ENCODE measurements around the gene PSMD1. TPM values are rescaled to one million over a fixed set of nuclear protein-coding genes. Genes with fewer than 3 reads are reported as not detected.
A peak's percentile ranks its signal among the peaks of the same experiment; 100 is the strongest.

The PSMD1 gene
- polyA plus RNA-seq (2013, experiment 1 of 2), result 136 TPM
- 135 TPM for polyA plus RNA-seq (2013, experiment 2 of 2)

DNA sequence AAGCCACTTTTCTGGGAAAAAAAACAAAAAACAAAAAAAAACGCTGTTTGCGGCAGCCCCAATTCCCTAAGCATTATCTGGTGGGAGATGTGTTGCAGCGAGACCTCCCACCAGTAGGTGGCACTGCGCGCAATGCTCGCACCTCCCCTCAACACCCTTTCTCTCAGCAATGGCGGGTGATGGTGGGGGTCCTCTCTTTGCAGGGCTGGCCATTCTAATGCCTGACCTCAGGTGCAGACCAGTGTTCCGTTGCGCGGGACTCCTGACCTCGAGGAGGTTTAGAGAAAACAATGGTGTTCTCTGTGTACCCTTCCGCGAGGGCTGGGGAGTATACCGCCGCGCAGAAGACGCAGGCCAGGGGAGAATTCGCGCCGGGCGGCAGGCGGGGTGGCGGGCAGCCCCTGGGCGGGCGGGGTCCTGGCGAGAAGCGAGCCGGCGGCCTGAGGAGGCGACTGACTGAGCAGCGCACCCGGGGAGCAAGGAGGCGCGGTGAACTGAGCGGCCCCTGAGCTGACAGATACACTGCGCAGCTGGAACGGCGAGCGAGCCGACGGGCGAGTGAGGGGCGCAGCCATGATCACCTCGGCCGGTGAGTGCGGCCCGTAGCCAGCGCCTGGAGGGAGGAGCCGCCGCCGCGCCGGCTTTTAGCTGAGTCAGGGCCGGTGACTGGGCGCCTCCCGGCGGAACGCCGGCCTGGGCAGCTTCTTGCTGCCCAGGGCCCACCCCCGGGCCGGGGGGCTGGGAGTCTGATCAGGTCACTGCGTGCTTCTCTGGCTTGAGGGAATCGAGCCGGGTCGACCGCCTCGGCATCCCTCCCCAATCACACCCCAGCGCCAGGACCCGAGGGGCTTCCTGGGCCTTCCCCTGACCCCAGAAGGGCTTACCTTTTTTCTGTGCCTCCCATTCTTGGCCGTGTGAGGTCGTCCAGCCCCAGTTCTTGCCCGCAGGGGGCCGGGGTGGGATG lies at the start of gene PSMD1:
PSMD1 (plus strand) TSS at position 415 of the 964 bp plus-strand sequence; CDS start at position 574, 159 bp downstream.
- peak within 1 kb of the TSS; percentile 99 for H3K9ac ChIP-seq (ENCODE audit: low read depth, low read length)
- WGBS, result under 1% methylated on average over 73 of the region's 73 CpGs
- no peaks in the 10 kb centered on the region for H3K9me3 ChIP-seq (ENCODE audit: insufficient read depth, low read depth, low read length)
- peaks cover 12% of the 10 kb centered on the region; the same call in 1 of the 2 replicates for H3K4me1 ChIP-seq (ENCODE audit: insufficient read depth, low read length)
- peak within 1 kb of the TSS; percentile 96 for H3K27ac ChIP-seq (ENCODE audit: low read depth, low read length)
- peak within 1 kb of the TSS; percentile 94 for H3K4me3 ChIP-seq (ENCODE audit: low read length)
- H3K36me3 ChIP-seq (ENCODE audit: insufficient read depth, low read length), result peaks cover 11% of the 10 kb centered on the region
- peaks cover 25% of the 10 kb centered on the region for H3K27me3 ChIP-seq (ENCODE audit: insufficient read depth, low read length)

DNA sequence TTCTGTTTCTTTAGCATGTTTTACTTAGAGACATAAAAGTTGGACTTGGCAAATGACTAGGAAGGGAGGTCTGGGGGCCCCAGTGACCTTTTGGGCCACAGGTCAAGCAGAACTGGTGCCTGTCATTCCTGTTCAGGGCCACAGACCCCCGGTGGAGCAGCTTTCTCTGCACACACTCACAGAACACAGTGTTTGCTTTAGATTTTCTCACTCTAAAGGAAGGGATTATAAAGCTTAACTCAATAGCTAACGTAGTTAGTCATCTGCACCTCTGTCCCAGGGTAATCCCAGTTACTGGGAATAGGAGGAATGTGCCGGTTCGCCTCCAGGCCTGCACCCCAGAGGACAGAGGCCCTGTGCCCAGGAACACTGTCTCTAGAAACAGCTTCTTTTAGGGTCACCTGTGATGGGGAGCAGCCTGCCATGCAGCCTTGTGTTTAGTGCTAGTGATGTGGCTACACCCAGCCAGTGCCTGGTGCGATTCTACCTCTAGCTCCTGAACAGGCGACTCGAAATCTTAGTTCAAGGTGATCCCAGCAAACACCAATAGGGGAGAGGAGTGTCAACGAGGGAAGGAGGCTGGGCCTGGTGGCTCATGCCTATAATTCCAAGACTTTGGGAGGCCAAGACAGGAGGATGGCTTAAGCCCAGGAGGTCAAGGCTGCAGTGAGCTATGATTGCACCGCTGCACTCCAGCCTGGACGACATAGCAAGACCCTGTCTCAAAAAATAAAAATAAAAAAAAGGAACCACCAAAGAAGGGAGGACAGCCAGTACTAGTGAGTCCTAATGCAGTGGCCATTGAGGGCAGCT lies 49.2 kb upstream of the PSMD1 start:
- Histone ChIP-seq H3K9me3 (ENCODE audit: insufficient read depth, low read depth, low read length) (no peaks in the 10 kb centered on the region), H3K9ac (ENCODE audit: low read depth, low read length) (no peak overlapping the region), H3K4me3 (ENCODE audit: low read length) (no peak overlapping the region), H3K4me1 (ENCODE audit: insufficient read depth, low read length) (no peaks in the 10 kb centered on the region), H3K36me3 (ENCODE audit: insufficient read depth, low read length) (no peaks in the 10 kb centered on the region), H3K27me3 (ENCODE audit: insufficient read depth, low read length) (0 out of 2 replicates have a peak, but pooled peaks cover 7% of the 10 kb centered on the region), H3K27ac (ENCODE audit: low read depth, low read length) (no peak overlapping the region)
- 86% methylated on average over 10 of the region's 10 CpGs for WGBS

DNA sequence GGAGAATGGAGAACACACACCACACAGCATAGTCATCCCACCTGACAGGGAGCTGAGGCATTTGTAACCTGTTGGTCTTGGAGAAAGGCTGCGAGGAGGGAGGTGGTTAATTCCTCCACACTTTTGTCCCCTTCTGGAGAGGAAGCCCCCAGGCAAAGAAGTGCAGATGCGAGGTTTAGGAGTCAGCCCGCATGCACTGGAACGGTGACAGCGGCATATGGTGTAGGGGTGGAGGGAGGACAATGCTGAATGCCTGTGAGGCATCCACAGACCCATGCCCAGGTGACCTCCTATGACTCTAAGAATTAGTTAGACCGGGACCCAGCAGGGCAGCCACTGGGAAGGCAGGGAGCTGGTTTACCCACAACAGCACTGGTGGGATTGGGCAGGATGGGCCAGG lies 48.5 kb upstream of the PSMD1 start:
- H3K4me3 ChIP-seq (ENCODE audit: low read length), result no peak overlapping the region
- H3K9ac ChIP-seq (ENCODE audit: low read depth, low read length), result no peak overlapping the region
- 0 out of 2 replicates have a peak, but pooled peaks cover 4% of the 10 kb centered on the region for H3K27me3 ChIP-seq (ENCODE audit: insufficient read depth, low read length)
- no peak overlapping the region for H3K27ac ChIP-seq (ENCODE audit: low read depth, low read length)
- no peaks in the 10 kb centered on the region for H3K36me3 ChIP-seq (ENCODE audit: insufficient read depth, low read length)
- no peaks in the 10 kb centered on the region for H3K4me1 ChIP-seq (ENCODE audit: insufficient read depth, low read length)
- H3K9me3 ChIP-seq (ENCODE audit: insufficient read depth, low read depth, low read length), result no peaks in the 10 kb centered on the region
- WGBS, result 95% methylated on average over 6 of the region's 6 CpGs

DNA sequence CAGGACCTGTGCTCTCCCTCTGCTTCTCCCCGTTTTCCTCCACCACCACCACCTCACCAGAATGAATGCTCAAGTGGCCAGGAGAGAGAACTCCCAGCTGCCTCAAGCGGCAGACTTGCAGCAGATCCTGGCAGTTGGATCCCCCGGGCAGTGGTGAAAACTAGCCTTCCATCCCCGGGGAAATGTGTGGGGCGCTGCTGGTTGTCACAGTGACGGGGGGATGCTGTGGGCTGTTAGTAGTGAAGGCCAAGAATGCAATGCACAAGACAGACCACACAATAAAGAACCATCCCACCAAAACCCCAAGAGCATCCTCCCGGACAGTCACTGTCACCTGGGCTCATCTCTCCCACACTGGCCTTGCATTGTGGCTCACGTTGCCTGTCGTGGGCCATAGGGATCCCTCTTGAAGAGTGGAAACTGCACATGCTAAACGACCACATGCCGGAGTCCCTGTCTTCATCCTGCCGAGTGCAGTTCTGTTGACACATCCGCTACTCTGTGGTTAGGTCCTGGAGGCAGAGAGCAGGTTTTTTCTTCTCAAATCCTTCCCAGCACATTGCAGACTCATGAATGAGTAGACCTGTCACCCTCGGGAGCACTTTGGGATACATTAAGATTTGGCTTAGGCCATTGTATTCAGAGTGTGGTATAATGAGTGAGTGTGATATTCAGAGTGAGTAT lies 47.3 kb upstream of the PSMD1 start:
- H3K27ac ChIP-seq (ENCODE audit: low read depth, low read length), result no peak overlapping the region
- no peaks in the 10 kb centered on the region for H3K27me3 ChIP-seq (ENCODE audit: insufficient read depth, low read length)
- H3K4me1 ChIP-seq (ENCODE audit: insufficient read depth, low read length), result no peaks in the 10 kb centered on the region
- H3K36me3 ChIP-seq (ENCODE audit: insufficient read depth, low read length), result no peaks in the 10 kb centered on the region
- no peak overlapping the region for H3K9ac ChIP-seq (ENCODE audit: low read depth, low read length)
- H3K9me3 ChIP-seq (ENCODE audit: insufficient read depth, low read depth, low read length), result no peaks in the 10 kb centered on the region
- no peak overlapping the region for H3K4me3 ChIP-seq (ENCODE audit: low read length)
- WGBS, result 88% methylated on average over 14 of the region's 14 CpGs

DNA sequence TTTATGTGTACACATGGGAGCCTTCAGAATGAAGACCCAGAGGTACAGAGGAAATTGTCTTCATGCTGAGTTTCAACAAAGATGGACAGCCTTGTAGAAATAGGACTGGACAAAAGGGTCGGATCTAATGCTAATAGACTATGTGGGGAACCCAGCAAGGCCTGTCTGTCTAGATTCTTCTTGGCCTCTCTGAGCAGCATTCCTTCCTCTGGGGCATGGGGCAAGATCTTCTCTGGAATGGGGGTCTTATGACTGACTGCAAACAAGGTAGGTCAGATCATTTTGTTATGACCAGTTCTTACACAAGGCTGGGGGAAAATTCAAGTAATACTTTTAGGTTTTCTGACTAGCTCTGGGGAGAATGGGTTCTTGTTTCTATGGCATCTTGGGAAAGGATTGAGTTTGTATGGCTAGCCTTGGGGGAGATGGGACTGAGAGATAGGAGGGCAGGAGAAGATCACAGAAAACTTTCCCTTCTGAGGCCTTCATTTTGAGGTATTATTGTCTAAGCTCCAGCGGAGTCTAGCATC lies 46.4 kb upstream of the PSMD1 start:
- no peaks in the 10 kb centered on the region for H3K27me3 ChIP-seq (ENCODE audit: insufficient read depth, low read length)
- WGBS, result 69% methylated on average over 2 of the region's 2 CpGs
- no peaks in the 10 kb centered on the region for H3K36me3 ChIP-seq (ENCODE audit: insufficient read depth, low read length)
- H3K9me3 ChIP-seq (ENCODE audit: insufficient read depth, low read depth, low read length), result no peaks in the 10 kb centered on the region
- no peak overlapping the region for H3K27ac ChIP-seq (ENCODE audit: low read depth, low read length)
- no peak overlapping the region for H3K9ac ChIP-seq (ENCODE audit: low read depth, low read length)
- H3K4me1 ChIP-seq (ENCODE audit: insufficient read depth, low read length), result no peaks in the 10 kb centered on the region
- H3K4me3 ChIP-seq (ENCODE audit: low read length), result no peak overlapping the region

DNA sequence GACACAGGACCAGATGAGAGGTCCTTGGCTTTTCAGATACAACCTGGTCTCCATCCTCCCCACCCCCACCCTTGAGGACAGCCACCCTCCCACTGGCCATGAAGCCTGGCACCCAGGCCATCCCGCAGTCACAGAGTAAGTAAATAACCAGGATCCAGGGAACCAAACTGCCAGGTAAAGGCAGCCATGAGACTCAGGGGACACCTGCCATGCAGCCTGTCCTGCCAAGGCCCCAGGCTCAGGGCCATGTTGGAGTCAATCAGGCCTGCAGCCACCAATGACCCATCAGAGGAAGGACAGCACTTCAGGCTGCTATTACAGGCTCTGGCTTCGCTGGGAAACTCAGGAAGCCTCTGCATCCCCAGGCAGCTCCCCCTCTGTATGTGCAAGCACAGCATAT lies 45.1 kb upstream of the PSMD1 start:
- Histone ChIP-seq H3K4me3 (ENCODE audit: low read length) (no peak overlapping the region), H3K9me3 (ENCODE audit: insufficient read depth, low read depth, low read length) (no peaks in the 10 kb centered on the region), H3K36me3 (ENCODE audit: insufficient read depth, low read length) (no peaks in the 10 kb centered on the region), H3K27me3 (ENCODE audit: insufficient read depth, low read length) (no peaks in the 10 kb centered on the region), H3K27ac (ENCODE audit: low read depth, low read length) (no peak overlapping the region), H3K4me1 (ENCODE audit: insufficient read depth, low read length) (peaks cover 6% of the 10 kb centered on the region; the same call in 1 of the 2 replicates), H3K9ac (ENCODE audit: low read depth, low read length) (no peak overlapping the region)
- WGBS, result 69% methylated on average over 2 of the region's 2 CpGs

DNA sequence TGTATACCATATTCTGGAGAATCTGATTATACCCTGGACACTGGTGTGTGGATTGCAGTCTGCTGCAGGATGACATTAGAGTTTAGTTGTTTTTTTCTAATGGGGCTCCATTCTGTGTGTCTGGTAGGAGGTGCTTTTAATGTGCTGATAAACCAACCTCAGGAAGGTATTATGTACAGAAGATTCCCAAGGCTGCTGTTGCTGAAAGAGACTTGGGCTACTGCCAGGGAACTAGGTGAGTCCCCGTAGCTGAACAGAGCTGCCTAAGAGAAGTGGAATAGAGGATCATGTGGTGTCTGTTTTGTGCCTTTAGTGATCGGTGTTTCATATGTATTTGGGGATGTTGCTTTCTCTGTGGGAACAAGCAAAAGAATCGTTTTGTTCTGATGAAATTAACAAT lies 44.2 kb upstream of the PSMD1 start:
- Histone ChIP-seq H3K27me3 (ENCODE audit: insufficient read depth, low read length) (no peaks in the 10 kb centered on the region), H3K9me3 (ENCODE audit: insufficient read depth, low read depth, low read length) (no peaks in the 10 kb centered on the region), H3K9ac (ENCODE audit: low read depth, low read length) (no peak overlapping the region), H3K27ac (ENCODE audit: low read depth, low read length) (no peak overlapping the region), H3K36me3 (ENCODE audit: insufficient read depth, low read length) (no peaks in the 10 kb centered on the region), H3K4me3 (ENCODE audit: low read length) (no peak overlapping the region), H3K4me1 (ENCODE audit: insufficient read depth, low read length) (peaks cover 6% of the 10 kb centered on the region; the same call in 1 of the 2 replicates)
- WGBS, result 91% methylated on average over 2 of the region's 3 CpGs

DNA sequence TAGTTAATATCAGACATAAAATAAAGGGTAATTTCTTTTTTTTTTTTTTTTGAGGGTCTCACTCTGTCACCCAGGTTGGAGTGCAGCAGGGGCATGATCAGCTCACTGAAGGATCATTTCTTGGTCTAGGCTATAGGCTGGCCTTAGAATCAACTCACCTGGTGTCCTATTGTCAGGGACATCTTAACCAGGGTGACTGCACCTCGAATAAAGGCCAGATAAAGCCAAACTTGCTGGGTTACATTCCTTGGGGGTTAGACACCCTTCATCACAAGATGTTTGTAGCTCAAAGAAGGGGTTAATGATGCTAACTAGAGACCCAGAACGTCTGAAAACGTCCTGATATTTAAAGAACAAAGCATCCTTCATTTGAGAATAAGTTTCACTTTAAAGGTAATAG lies 42.8 kb upstream of the PSMD1 start:
- Histone ChIP-seq H3K9me3 (ENCODE audit: insufficient read depth, low read depth, low read length) (no peaks in the 10 kb centered on the region), H3K4me3 (ENCODE audit: low read length) (no peak overlapping the region), H3K27me3 (ENCODE audit: insufficient read depth, low read length) (no peaks in the 10 kb centered on the region), H3K27ac (ENCODE audit: low read depth, low read length) (no peak overlapping the region), H3K4me1 (ENCODE audit: insufficient read depth, low read length) (peaks cover 6% of the 10 kb centered on the region; the same call in 1 of the 2 replicates), H3K9ac (ENCODE audit: low read depth, low read length) (no peak overlapping the region), H3K36me3 (ENCODE audit: insufficient read depth, low read length) (no peaks in the 10 kb centered on the region)
- 47% methylated on average over 3 of the region's 3 CpGs for WGBS

DNA sequence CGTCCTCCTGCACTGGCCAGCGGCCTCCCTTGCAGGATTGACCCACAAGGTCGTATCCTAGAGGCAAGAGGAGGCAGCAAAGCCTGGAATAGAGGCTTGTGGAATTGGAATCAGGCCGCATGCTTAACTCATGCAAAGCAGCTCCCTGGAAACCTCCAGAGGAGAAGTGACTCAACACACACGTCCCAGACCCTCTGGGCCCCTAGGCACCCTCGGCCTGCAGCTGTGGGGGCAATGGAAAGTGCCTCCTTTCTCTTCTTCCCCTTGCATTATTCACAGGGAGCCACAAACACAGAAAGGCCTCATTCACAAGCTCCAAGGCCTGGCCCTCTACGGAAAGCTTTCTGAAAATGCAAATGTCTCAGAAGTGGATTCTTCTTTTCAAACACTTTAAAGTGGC lies 41.2 kb upstream of the PSMD1 start:
- Histone ChIP-seq H3K9ac (ENCODE audit: low read depth, low read length) (no peak overlapping the region), H3K9me3 (ENCODE audit: insufficient read depth, low read depth, low read length) (no peaks in the 10 kb centered on the region), H3K4me3 (ENCODE audit: low read length) (no peak overlapping the region), H3K27ac (ENCODE audit: low read depth, low read length) (no peak overlapping the region), H3K27me3 (ENCODE audit: insufficient read depth, low read length) (no peaks in the 10 kb centered on the region), H3K36me3 (ENCODE audit: insufficient read depth, low read length) (no peaks in the 10 kb centered on the region), H3K4me1 (ENCODE audit: insufficient read depth, low read length) (peaks cover 6% of the 10 kb centered on the region; the same call in 1 of the 2 replicates)
- WGBS, result 40% methylated on average over 7 of the region's 7 CpGs

DNA sequence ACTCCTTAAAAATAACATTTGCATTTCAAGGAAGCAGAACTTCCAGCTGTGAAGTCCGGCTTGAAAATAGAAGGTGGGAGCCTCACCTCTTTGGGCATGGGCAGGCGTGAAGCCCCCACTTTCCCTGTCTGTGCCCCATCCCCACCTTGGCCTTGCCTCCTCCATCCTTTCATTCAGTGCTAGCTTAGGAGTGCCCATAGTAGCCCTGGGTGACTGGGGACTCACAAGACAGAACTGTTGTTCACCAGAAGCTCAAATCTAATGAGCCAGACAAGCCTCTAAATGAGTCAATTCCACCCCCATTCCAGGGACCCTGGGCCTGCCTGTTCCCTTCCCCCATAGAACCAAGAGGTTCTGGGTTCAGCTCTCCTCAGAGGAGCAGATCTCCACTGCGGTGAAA lies 40.7 kb upstream of the PSMD1 start:
- Histone ChIP-seq H3K36me3 (ENCODE audit: insufficient read depth, low read length) (no peaks in the 10 kb centered on the region), H3K9ac (ENCODE audit: low read depth, low read length) (no peak overlapping the region), H3K27me3 (ENCODE audit: insufficient read depth, low read length) (no peaks in the 10 kb centered on the region), H3K9me3 (ENCODE audit: insufficient read depth, low read depth, low read length) (no peaks in the 10 kb centered on the region), H3K4me1 (ENCODE audit: insufficient read depth, low read length) (peaks cover 6% of the 10 kb centered on the region; the same call in 1 of the 2 replicates), H3K27ac (ENCODE audit: low read depth, low read length) (no peak overlapping the region), H3K4me3 (ENCODE audit: low read length) (no peak overlapping the region)
- 65% methylated on average over 3 of the region's 3 CpGs for WGBS

Data from HUES64 (cell line).